H54 (cell line): ENCODE results near the gene GPR52.
"Not testable (repeated sequence)": the region's sequence is repeated elsewhere in the genome, so short reads cannot be mapped to it uniquely, and the experiment has no call there.

Experiments used
- DNase-seq: peaks from one replicate; pipeline ENCODE4 v3.0.0; 2011; ENCODE audit warnings: low spot score, mixed read lengths; ENCODE audit not compliant: insufficient read length
- FAIRE-seq: peaks from 3 replicates; lab custom pipeline; 2011; peaks lifted over from hg19 to GRCh38; lab: Jason Lieb, UNC
- POLR2A ChIP-seq: IDR thresholded peaks from 2 replicates; pipeline ENCODE4 v1.6.1; 2011; ENCODE audit warnings: low read depth, mild to moderate bottlenecking, low read length

GPR52 gene, protein sequence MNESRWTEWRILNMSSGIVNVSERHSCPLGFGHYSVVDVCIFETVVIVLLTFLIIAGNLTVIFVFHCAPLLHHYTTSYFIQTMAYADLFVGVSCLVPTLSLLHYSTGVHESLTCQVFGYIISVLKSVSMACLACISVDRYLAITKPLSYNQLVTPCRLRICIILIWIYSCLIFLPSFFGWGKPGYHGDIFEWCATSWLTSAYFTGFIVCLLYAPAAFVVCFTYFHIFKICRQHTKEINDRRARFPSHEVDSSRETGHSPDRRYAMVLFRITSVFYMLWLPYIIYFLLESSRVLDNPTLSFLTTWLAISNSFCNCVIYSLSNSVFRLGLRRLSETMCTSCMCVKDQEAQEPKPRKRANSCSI

DNA sequence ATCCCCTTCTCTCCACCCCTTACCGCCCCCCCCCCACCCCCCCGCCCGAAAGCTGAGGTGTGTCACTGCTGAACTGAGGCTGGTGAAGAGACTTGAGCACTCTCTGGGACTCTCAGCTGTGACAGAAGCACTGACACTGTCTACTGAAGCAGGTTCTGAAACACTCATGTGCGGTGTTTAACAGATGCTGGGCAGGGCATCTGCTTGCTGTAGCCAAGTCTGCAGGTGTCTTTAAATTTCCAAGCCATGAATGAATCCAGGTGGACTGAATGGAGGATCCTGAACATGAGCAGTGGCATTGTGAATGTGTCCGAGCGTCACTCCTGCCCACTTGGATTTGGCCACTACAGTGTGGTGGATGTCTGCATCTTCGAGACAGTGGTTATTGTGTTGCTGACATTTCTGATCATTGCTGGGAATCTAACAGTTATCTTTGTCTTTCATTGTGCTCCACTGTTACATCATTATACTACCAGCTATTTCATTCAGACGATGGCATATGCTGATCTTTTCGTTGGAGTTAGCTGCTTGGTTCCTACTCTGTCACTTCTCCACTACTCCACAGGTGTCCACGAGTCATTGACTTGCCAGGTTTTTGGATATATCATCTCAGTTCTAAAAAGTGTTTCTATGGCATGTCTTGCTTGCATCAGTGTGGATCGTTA lies at the start of gene GPR52:
TSS of gene GPR52 (plus strand) at position 99 of the 665 bp plus-strand sequence. CDS start at position 247, 148 bp downstream.
- no peak for TF ChIP-seq POLR2A
- DNase-seq: no peak
- FAIRE-seq: peak; percentile 30

DNA sequence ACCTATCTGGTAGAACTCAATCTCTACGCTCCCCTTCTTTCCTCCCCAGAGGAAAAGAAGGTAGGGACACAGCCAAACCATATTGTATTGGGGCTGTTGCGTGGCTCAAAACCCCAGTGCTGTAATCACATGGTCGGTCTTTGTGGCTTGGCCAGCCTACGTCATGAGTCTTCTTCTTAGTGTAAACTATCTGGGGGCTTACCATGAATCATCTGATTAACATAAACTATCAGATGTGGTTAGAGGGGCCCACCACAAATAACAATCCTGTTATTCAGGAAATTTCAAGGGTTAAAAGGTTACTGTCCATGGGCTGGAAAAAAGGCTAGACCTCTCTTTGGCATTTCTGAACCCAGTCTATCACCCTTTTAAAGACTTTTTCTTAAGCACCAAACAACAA lies 49.5 kb upstream of the GPR52 start:
- DNase-seq: no peak
- no peak for FAIRE-seq
- TF ChIP-seq POLR2A: no peak

DNA sequence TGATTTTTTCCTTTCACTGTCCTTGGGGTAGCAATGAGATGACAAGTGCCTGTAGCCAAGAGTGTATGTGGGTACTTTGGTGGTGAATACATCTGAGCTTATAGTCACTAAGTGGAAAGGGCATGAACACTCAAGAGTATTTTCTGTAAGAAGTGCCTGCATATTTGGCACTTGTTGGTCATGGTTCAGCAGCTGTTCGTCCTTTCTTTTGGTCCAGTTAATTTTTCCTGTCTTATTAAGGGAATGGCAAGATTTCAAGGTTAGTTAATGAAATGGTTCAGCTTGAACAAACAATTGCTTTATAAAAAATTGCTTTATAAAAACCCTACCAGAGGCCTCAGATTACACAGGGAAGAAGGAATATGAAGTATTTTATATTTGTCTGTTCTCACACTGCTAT lies 48.6 kb upstream of the GPR52 start:
- no peak for FAIRE-seq
- no peak for DNase-seq

DNA sequence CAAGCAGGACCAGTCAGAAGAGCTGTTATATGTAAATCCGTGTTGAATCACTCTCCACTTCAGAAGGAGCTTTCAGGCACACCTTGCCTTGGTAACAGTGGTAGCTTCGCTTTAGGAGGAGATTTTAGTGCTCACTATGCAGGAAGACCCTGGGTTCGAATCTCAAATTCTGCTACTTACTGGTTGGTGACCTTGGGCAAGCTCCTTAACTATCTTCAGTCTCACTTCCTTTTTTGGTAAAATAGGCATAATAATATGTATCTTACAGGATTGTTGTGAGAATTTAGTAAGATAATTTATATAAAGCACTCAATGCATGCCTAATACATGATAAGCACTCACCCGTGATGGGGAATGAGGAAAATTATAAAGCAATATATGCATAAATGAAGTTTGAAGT lies 46.7 kb upstream of the GPR52 start:
- no peak for FAIRE-seq
- TF ChIP-seq POLR2A: no peak
- no peak for DNase-seq

More for the DNA sequence above, 48.6 kb upstream of the GPR52 start:
- no peak for TF ChIP-seq POLR2A

DNA sequence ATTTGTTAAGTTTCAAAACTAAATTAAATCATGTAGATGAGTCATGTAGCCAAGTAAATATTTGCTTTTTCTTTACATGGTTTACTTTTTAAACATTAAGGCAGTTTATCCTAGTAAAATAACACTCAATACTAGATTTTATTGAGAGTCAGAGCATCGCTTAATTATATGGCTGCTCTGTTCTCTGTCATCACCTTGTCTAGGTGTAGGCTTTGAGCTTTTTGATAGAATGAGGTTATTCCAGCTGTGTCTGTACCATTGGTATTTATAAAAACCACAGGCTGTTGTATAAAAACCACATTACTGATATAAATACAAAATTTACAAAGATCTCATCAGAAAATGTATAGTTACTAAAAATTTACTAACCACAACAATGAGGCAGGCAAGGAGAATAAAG lies 42.5 kb upstream of the GPR52 start:
- DNase-seq: no peak
- TF ChIP-seq POLR2A: no peak
- FAIRE-seq: no peak

DNA sequence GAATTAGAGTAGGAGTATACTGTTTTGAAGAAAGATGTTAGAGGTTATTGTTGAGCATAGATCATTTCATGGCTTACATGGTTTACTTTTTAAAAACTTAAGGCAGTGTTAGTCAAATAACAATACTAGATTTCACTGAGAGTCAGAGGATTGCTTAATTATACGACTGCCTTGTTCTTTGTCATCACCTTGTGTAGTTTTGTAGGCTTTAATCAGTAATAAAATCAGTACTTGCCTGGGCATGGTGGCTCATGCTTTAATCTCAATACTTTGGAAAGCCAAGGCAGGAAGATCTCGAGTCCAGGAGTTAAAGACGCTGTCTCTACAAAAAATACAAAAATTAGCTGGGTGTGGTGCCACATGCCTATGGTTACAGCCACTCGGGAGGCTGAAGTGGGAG lies 41.3 kb upstream of the GPR52 start:
- no peak for DNase-seq
- no peak for TF ChIP-seq POLR2A
- no peak for FAIRE-seq

DNA sequence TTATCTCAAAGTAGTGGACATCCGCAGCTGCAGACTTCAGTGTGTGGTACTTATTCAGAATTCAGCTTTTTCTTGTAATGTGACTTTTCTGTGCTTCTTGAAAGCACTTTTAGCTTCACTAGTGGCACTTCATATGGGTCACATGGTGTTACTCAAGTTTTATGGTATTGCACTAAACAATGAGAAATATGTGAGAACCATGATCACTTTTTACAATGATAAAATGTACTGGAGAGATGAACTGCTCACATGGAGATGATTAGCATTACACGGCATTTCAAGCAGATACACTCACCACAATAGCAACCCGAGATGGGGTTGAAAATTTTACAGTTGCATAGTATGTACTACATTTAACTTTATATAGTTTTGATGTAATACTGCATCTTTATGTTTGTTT lies 40.1 kb upstream of the GPR52 start:
- no peak for TF ChIP-seq POLR2A
- no peak for DNase-seq
- FAIRE-seq: no peak

DNA sequence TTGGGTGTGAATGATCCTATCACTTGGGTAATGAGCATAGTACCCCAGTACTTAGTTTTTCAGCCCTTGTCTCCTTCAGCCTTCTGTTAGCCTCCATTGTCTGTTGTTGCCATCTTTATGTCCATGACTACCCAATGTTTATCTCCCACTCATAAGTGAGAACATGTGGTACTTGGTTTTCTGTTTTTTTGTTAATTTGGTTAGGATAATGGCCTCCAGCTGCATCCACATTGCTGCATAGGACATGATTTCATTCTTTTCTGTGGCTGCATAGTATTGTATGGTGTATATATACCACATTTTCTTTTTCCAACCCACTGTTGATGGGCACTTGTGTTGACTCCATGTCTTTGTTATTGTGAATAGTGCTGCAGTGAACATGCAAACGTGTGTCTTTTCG lies 39.6 kb upstream of the GPR52 start:
- no peak for TF ChIP-seq POLR2A
- no peak for FAIRE-seq

DNA sequence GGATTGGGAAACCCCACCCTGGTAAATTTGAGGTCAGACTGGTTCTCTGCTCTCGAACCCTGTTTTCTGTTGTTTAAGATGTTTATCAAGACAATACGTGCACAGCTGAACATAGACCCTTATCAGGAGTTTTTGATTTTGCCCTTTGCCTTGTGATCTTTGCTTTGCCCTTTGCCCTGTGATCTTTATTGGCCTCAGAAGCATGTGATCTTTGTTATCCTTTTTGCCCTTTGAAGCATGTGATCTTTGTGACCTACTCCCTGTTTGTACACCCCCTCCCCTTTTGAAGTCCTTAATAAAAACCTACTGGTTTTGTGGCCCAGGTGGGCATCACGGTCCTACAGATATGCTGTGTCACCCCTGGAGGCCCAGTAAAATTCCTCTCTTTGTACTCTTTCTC lies 38.0 kb upstream of the GPR52 start:
- not testable (repeated sequence) for DNase-seq, FAIRE-seq

More for the DNA sequence above, 39.6 kb upstream of the GPR52 start:
- DNase-seq: no peak

DNA sequence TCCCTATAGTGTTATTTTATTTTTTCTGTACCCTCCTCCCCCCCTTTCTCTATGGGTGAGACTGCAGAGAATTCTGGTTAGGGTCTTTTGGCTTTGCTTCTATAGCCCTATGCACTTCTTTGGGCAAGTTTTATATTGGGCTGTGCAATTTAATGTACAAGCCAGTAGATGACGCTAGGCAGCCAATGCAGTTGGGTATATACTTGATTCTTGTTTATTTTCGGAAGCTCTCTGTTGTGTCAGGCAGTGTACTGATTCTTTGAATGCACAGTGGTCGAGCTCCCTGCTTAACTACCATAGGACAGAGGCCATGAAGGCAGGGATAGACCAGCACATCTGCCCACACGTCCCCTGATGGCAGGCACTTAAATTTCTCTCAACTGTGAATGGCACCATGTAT lies 34.1 kb upstream of the GPR52 start:
- FAIRE-seq: peak; percentile 62
- TF ChIP-seq POLR2A: no peak
- no peak for DNase-seq

DNA sequence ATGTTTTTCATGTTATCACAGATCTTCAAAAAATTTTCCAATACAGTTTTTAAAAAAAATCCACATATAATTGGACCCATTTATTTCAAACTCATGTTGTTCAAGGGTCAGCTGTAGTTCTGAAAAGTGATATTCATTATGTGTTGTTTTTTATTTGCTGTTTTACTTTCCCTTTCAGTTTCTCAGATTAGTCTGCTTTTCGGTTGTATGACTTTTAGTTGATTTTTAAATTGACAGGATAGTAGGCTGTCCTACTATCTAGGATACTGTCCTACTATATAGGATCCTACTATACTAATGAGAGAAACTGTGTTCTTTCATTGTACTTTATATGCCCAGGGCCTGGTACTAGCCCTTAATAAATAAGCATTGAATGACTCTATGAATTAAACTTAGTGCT lies 33.6 kb upstream of the GPR52 start:
- FAIRE-seq (peak; percentile 38), DNase-seq (no peak)
- TF ChIP-seq POLR2A: no peak

DNA sequence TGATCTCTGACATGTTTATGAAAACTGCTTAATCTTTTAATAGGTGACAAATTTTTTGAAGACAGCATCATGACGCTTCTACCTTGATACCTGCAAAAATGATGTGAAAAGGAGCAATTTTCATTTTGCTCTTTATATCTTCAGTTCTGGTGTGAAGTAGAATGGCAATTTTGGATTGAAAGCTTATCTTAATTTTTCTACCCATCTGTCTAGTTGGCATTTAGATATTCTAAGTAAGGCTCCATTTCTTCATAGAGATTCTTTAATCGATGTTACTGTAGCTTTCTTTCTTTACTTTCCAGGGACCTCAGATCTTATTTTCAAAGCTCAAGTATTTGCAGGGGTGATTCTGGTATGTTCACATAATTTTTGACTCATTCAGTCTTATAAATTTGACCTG lies 32.3 kb upstream of the GPR52 start:
- DNase-seq: no peak
- TF ChIP-seq POLR2A: no peak
- peak; percentile 38 for FAIRE-seq

DNA sequence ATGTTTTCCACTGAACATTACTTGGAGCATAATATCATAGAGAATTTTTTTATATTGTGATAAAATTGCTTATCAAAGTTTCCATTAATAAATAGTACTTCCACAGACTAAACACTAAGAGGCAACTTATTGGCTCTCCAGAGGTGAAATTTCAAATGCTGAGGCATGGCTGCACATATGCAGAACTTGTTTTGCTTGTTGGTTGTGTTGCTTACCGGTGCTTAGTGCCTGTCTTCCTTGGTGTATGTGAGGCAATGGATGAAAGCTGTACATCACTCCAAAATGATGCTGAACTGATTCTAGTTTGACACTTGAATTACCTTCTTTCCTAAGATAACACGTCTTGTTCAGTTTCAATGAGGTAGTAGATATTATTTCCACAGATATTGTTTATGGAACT lies 29.8 kb upstream of the GPR52 start:
- TF ChIP-seq POLR2A: no peak
- FAIRE-seq (no peak), DNase-seq (no peak)

DNA sequence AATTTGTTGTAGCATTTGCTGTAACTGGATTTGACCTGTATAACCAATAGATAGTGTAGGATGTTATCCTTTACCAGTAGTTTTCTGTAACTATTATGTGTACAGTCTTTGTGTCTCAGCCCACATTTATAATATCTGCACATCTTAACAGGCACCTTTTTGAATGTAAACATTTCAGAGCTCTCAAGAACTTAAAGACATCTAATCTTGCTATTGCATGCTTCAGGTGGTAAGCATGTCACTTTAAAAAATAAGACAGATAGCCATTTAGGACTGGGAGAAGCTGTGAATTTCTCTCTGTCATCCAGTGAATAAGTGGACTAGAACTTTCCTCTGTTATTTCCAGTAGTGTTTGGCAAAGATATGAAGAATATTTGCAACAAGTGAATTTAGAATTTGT lies 22.6 kb upstream of the GPR52 start:
- DNase-seq (no peak), FAIRE-seq (no peak)
- TF ChIP-seq POLR2A: no peak

DNA sequence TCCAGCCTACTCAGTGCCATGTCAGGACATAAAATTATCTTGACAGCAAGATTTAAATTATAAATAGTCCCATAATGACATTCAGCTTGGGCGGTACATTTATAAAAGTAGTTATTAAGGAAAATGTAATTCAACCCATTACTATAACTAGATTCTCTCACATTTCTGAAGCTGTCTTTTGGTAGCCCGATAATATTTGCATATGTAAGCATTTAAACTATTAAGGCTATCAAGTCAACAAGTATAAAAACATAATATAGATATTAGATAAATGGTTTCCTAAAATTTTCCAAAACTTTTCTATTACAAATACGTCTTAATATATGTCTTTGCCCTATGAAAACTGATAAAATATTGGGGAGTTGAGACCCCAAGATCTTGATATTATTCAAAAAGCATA lies 21.6 kb upstream of the GPR52 start:
- no peak for DNase-seq
- no peak for TF ChIP-seq POLR2A
- FAIRE-seq: no peak
